HG03039 (cell line): Measurements from ENCODE around the gene ACP7.
"Not testable (repeated sequence)": the region's sequence is repeated elsewhere in the genome, so short reads cannot be mapped to it uniquely, and the experiment has no call there.

Experiments
- ATAC-seq: cut with Tn5 transposase; IDR thresholded peaks from one replicate; pipeline ENCODE4 v1.9.1; 2021; ENCODE audit warnings: mild to moderate bottlenecking, moderate library complexity; ENCODE audit not compliant: unreplicated experiment

ACP7 gene

DNA sequence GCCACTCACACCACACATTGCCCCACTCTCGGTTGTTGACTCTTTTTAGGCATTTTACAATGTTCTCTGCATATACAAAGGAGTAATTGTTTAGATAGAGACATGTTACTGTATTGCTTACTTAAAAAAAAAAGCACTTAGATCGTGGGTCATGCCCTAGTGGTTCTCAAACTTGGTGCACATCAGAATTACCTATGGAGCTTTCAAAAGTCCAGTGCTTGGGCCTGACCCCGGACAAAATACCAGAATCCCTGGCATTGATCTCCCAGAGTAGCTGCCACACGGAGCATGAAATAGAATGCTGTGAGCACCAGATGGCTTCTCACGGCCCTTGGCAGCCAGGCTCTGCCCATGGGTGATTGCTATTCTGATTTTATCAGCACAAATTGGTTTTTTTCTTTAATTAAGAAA, 20.0 kb downstream of the ACP7 start:
- ATAC-seq = no peak

DNA sequence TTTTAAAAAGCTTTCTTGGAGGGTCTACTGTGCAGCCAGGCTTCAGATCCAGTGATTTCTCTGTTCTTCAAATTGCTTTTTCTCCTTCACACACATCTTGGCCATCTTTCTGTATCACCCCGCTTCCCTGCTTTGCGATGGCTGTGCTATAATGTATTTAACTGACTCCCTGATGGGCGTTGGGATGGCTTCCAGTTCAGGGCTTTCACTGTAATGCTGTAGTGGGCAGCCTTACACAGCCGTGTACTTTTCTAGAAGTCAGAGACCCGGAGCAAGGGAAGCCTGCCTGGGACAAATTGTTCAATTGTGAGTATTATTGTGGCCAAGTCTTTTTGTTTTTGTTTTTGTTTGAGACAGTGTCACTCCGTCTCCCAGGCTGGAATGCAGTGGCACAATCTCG, 22.0 kb downstream of the ACP7 start:
- ATAC-seq = no peak

DNA sequence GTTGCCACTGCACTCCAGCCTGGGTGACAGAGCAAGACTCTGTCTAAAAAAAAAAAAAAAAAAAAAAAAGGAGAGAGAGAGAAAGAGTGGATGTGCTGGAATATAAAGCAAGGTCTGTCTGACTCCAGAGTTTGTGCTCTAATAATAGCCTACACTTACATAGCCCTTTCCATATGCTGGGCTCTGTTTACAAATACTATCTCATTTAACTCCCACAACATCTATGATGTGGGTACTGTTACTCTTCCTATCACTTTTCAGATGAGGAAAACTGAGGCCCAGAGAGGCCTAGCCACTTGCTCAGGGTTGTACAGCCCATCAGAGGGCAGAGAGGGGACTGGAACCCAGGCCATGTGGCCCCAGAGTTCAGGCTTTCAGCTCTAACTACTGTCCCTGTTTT, 25.5 kb downstream of the ACP7 start:
- no peak for ATAC-seq

DNA sequence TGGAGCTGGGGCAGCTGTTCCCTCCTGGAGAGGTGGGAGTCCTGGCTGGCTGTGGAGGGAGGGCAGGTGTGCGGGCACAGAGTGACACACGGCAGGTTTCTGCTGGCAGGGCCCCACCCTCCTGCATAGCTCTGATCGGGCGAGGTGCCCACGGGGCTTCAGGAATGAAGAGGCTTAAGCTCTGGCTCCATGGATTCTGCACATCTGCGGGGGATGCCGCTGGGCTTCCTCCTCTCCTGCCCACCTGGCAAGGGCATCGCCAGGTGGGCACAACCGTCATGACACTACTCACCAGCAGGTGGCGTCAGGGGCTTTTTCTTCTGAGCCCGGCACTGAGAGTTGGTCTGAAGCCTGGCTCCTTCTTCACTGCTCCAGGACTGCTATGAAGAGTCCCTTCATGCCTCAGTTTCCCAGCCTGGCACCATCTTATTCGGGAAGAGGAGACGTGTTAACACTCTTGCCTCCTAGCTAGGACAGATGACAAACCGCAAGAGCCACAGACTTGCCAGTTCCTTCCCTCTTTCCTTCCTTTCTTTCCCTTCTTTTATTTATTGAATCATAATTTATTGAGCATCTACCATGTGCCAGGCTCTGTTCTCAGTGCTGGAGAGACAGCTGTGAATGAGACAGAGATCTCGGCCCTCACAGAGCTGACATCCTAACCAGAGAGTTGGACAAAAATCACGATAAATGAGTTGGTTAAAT, 26.2 kb downstream of the ACP7 start:
- ATAC-seq = no peak

DNA sequence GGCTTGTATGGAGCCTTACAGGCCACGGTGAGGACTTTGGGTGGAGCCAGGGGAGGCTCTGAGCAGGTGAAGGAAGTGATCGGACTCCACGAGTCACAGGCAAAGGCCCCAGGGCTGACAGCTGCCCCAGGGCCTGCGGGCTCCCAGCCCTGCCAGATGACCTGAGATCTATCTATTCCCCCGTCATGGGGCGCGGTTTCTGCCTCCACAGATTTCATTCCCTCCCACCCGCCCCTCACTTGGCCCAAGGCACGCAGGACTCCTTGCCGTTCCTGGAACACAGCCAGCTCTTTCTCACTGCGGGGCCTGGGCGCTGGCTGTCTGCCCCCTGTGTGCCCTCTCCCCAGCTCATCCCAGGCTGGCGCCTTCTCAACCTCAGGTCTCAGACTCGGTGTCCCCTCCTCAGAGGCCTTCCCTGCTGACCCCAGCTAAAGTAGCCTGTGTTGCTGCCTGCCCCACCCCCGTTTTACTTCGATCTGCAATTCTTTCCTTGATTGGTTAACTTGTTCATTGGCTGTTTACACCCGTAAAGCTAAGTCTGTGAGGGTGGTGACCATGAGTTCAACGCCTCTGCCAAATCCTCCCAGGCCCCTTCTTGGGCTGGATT, 27.5 kb downstream of the ACP7 start:
- no peak for ATAC-seq

DNA sequence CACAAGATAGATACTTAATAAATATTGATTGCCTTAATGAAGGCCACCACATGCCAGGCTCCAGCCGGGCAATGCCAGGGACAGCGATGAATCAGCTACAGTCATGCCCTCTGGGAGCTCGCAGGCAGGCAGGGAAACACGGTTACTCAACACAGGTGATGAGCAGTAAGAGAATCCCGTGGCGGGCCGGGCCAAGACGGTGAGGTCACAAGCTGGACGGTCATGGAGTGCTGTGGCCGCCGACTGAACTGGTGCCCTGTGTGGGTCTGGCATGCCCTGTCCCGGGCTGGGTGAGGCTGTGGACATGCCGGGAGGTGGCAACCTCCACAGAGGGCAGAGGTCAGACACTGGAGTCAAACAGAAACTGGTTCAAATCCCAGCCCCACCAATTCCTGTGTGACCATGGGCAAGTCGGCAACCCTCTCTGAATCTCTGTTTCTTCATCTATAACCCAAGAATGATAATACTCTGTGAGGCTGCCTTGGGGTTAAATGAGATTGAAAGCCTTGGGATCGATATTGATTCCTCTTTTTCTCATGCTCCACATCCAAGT, 28.2 kb downstream of the ACP7 start:
- ATAC-seq = no peak

DNA sequence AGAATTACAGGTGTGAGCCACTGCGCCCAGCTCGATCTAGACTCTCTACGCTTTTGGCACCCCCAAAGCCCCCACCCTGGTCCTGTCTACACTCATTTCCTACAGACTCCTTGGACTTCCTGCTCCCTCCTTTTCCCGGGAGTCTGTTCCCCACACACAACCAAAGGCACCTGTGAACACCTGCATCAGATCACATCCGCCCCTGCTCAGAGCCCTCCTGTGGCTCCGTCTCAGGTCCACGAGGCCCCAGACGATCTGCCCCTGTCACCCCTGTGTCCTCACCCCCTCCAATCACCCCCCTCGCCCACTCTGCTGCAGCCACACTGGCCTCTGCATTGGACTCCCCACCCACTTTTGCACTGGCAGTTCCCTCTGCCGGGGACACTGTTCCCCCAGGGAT, 29.0 kb downstream of the ACP7 start:
- ATAC-seq = no peak

DNA sequence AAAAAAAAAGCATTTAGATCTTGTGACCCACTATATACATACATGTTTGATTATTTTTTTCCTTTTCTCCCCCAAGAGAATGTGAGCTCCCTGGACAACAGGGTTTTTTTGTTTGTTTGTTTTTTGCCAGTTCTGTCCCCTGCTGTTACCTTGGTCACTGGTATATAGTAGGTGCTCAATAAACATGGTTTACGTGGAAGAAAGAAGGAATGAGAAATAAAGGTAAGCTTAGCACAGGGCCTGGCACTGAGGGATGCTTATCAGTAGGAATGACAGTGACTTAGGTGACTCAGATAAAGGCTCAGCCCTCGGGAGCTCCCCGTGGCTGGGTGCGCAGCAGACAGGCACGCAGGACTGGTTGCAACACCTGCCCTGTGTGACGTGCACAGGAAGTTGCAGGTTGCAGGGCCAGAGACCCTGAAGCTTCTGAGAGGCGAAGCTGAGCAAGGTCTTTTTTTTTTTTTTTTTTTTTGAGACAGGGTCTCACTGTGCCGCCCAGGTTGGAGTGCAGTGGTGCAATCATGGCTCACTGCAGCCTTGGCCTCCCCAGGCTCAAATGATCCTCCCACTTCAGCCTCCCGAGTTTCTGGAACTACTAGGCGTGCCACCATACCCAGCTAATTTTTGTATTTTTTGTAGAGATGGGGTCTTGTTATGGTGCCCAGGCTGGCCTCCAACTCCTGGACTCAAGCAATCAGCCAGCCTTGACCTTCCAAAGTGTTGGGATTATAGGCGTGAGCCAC, 31.1 kb downstream of the ACP7 start:
- ATAC-seq = no peak

DNA sequence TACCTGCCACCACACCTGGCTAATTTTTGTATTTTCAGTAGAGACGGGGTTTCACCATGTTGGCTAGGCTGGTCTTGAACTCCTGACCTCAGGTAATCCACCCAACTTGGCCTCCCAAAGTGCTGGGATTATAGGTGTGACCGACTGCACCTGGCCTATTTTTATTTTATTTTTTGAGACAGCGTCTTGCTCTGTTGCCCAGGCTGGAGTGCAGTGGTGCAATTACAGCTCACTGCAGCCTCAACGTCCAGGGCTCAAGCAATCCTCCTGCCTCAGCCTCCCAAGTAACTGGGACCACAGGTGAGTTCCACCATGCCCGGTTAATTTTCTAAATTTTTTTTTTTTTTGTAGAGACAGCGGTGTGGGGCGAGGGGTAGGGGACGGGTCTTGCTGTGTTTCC, 32.9 kb downstream of the ACP7 start:
- ATAC-seq = not testable (repeated sequence)

DNA sequence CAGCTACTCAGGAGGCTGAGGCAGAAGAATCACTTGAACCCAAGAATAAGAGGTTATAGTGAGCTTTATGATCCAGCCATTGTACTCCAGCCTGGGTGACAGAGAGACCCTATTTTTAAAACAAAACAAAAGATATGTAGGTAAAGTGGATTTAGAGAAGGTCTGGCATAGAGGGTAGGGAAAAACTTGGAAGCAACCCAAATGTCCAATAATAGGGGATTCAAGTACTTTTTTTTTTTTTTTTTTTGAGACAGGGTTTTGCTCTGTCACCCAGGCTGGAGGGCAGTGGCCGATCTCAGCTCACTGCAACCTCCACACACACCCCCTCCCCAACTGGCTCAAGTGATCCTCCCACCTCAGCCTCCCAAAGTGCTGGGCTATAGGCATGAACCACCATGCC, 35.7 kb downstream of the ACP7 start:
- no peak for ATAC-seq

DNA sequence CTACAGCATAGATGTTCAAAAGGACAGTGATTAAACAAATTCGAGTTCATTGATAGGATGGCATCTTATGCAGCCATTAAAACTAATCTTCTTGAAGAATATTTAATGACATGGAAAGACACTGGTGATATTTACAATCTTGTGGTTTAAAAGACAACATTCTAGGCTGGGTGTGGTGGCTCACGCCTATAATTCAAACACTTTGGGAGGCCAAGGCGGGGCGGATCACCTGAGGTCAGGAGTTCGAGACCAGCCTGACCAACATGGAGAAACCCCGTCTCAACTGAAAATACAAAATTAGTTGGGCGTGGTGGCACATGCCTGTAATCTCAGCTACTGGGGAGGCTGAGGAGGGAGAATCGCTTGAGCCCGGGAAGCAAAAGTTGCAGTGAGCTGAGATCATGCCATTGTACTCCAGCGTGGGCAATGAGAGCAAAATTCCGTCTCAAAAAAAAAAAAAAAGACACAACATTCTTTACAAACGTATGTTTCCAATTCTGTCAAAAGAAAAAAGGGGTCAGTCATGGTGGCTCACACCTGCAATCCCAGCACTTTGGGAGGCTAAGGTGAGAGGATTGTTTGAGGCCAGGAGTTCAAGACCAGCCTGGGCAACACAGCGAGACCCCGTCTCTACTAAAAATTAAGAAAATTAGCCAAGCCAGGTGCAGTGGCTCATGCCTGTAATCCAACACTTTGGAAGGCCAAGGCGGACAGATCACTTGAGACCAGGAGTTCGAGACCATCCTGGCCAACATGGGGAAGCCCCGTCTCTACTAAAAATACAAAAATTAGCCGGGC, 39.0 kb downstream of the ACP7 start:
- ATAC-seq = no peak

DNA sequence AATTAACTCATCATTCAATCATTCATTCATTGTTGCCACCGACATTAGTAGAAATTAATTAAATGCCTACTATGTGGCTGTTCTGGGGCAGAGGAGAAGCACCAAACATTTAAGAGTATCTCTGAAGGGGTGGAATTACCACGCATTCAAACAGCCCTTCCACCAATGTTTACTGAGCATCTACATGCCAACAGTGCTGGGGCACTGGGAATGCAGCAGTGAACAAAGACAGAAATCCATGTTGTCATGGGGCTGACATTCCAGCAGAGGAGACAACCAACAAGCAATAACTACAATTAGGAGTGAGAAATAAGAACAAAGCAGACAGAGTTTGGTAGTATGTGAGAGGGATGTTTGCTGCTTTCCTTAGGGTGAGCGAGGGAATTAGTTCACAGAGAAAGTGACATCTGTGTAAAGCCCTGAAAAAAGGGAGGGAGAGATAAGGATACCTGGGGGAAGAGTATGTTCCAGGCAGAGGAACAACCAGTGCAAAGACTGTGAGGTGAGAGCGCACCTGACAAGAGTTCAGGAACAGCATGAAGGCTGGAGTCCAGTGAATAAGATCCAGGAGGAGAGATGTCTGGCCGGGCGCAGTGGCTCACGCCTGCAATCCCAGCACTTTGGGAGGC, 40.1 kb downstream of the ACP7 start:
- ATAC-seq = no peak

DNA sequence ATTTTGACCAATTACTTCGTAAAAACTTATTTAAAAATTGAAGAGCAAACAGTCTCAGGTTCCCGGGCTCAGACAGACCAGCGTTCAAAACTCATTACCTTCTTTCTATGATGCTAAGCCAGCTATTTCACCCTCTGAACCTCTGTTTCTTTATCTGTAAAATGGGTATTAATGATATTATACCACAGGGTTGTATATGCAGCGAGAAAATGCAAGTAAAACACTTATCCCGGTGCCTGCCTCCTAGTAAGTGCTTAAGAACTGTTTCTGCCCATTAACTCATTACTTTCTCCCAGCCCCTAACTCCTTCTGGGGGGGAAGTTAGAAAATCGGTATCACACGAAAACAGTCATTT, 41.0 kb downstream of the ACP7 start:
- ATAC-seq = no peak

DNA sequence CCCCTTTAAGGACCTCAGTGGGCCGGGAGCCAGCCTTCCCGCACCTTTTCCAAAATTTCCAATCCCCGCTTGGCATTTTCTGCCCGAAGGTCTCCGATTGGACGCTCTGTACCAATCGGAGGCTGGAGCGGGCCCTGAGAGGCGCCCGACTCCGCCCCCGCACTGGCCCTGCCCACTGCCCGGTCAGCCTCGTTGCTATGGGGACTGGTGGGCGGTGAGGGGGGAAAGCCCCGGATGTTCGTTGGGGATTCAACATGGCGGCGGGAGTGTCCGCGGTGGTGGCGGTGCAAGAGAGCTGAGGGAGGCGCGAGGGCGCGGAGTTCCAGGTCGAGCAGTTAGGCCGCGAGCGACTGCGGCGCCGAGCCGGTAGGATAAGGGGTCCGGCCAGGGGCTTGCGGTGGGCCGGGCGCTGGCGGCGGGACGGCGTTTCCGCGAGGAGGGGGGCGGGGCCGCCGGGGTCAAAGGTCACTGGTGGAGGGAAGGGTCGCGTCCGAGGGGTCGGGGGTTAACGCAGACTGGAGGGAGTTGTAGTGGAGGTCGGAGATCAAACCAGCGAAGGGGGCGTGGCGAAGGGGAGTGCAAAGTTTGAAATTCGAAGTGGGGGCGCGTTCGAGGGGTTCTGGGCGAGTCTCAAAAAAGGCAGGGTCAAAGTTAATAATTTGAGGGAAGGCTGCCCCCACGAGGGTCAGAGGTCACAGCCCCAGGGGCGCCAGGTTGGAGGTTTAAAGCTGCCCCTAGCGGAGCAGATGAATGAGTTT, 41.6 kb downstream of the ACP7 start, which contains the start of gene PAK4:
Gene PAK4 (plus strand): TSS at position 233 of the 758 bp plus-strand sequence. CDS start 43,768 bp downstream, outside the sequence.
- ATAC-seq = peak; percentile 85

DNA sequence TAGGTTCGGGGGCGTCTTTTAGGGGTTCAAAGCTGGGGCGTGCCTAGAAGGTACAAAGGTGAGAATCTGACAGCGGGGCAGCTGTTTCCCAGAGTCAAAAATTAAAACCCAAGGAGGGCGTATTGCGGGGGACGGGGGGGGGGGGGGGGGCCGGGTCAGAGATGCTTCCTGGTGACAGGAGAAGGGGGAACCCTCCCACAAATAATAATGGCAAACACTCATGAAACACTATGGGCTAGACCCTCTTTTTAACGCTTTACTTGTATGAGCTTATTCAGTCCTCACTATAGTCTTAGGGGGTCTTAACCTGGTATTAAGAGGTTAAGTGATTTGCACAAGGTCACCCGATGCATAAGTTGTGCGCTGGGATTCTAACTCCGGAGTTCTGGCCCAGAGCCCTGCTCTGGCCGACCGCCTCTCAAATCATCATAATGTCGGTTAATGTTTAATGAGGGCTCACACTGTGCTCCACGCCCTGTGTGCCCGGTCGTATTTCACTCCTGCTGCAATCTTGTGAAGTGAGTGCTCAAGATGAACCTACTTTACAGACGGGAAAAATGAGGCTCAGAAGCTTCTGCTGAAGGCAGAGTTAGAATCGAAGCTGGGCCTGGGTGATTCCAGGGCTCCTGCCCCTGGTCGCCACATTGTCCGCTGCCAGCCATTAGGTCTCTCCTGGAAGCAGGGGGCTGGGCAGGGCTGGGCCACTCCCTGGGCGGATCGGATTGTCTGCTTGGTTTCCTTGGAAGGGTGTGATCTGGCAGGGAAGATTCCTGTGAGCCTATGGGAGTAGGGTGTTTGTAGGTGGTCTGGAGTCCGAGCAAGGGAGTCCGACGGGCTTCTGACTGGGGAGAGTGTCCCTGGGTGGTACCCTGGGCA, 42.4 kb downstream of the ACP7 start:
- no peak for ATAC-seq

DNA sequence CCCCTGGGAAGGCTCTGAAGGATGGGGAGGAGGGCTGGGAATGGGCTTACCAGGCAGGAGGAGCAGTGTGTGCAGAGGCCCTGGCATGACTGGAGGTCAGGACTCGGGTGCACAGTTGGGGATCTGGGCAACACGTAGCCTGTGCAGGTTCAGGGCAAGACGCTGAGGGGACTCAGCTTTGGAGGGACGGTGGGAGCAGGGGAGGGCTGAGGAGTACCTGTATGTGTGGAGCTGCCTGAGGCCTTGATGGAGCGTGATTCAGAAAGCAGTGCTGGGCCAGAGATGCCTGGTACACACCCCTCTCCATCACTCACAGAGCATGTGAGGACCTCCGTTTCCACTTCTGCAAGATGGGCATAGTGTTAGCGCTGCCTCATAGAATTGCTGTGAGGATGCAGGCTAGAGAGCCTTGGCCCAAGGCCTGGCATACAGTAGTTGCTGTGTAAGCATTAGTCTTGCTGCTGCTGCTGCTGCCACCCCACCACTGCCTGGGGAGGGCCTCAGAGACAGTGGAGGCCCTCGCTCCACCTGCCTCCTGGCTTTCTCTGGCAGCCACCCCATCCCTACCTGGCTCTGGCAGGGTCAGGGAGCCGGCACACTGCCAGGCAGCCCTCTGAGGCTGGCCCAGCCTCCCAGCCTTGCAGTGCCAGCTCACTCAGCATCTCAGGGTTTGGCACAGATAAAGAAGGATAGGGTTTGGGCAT, 43.8 kb downstream of the ACP7 start:
- no peak for ATAC-seq

DNA sequence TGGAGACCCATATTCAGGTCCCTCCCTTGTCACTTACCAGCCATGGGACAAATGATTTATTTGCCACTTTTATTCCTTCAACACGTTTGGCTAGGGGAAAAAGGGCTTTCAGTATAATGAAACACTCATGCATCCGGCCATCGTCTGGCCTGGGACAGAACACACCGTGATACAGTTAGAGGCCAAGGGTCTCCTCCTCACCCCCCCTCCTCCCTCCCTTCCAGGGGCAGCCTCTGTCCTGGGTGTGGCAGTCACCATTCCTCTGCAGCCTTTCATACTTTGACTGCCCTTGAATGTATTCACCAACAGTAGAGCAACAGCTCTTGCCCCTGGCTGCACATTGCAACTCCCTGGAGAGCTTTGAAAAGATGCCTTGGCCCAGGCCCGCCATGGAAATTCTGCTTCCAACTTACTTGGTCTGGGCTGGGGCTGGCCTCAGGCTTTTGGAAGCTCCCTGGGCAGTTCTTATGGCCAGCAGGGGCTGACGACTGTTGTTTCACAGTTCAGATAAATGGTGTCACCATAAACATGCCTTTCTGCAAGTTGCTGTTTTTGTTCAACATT, 44.4 kb downstream of the ACP7 start:
- ATAC-seq = no peak

DNA sequence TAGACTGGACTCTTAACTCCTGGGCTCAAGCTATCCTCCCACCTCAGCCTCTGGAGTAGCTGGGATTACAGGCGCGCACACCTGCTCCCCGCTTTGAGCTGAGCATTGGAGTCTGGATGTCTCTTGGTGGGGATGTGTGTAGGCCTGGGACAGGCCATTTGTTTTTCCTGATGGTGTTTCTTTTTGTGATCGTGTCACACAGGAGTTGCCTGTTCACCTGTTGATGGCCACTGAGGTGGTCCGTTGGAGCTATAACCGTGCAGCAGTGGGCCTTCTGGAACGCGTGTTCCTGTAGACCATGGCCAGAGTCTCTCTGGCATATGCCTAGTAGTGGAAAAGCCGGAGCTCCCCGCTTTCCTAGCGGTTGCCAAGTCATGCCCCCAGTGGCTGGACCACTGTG, 44.9 kb downstream of the ACP7 start:
- no peak for ATAC-seq
